HG03442 (cell line): ENCODE data around the gene ZNF217.
"Not testable (repeated sequence)": the region's sequence is repeated elsewhere in the genome, so short reads cannot be mapped to it uniquely, and the experiment has no call there.

Experiments
- ATAC-seq: cut with Tn5 transposase; IDR thresholded peaks from one replicate; pipeline ENCODE4 v1.9.1; 2021; ENCODE audit warnings: mild to moderate bottlenecking, moderate library complexity; ENCODE audit not compliant: unreplicated experiment

The ZNF217 gene

GRCh38 chr20:53569606-53570307 is 23.9 kb downstream of the ZNF217 start:
- no peak for ATAC-seq

- ATAC-seq, result no peak
Observed at GRCh38 chr20:53569005-53569404, 24.6 kb downstream of the ZNF217 start.

GRCh38 chr20:53568351-53568750 is 25.3 kb downstream of the ZNF217 start:
- no peak for ATAC-seq

- no peak for ATAC-seq
Observed at GRCh38 chr20:53567379-53567917, 26.2 kb downstream of the ZNF217 start.

GRCh38 chr20:53566623-53567022 is 27.0 kb downstream of the ZNF217 start:
- ATAC-seq, result not testable (repeated sequence)

GRCh38 chr20:53565254-53565653 is 28.4 kb downstream of the ZNF217 start:
- no peak for ATAC-seq

- ATAC-seq, result not testable (repeated sequence)
Observed at GRCh38 chr20:53562104-53562764, 31.4 kb downstream of the ZNF217 start.

GRCh38 chr20:53561505-53561904 is 32.1 kb downstream of the ZNF217 start:
- no peak for ATAC-seq

- no peak for ATAC-seq
Observed at GRCh38 chr20:53559816-53560215, 33.8 kb downstream of the ZNF217 start.

- ATAC-seq, result no peak
Observed at GRCh38 chr20:53557130-53557529, 36.5 kb downstream of the ZNF217 start.

GRCh38 chr20:53556267-53556897 is 37.3 kb downstream of the ZNF217 start:
- ATAC-seq, result no peak

- no peak for ATAC-seq
Observed at GRCh38 chr20:53555816-53556215, 37.8 kb downstream of the ZNF217 start.

- no peak for ATAC-seq
Observed at GRCh38 chr20:53555081-53555480, 38.6 kb downstream of the ZNF217 start.

- not testable (repeated sequence) for ATAC-seq
Observed at GRCh38 chr20:53552572-53552893, 41.1 kb downstream of the ZNF217 start.

- not testable (repeated sequence) for ATAC-seq
Observed at GRCh38 chr20:53551719-53552571, 41.7 kb downstream of the ZNF217 start.

GRCh38 chr20:53550280-53551187 is 43.1 kb downstream of the ZNF217 start:
- ATAC-seq, result no peak

- no peak for ATAC-seq
Observed at GRCh38 chr20:53547664-53548239, 45.9 kb downstream of the ZNF217 start.

- ATAC-seq, result no peak
Observed at GRCh38 chr20:53539516-53539915, 54.1 kb downstream of the ZNF217 start.

- ATAC-seq, result not testable (repeated sequence)
Observed at GRCh38 chr20:53536382-53536781, 57.3 kb downstream of the ZNF217 start.

GRCh38 chr20:53535878-53536277 is 57.8 kb downstream of the ZNF217 start:
- no peak for ATAC-seq
